HG03280 (cell line): ENCODE results near the gene FUZ.
A peak's percentile ranks its signal among the peaks of the same experiment; 100 is the strongest.

ENCODE experiments used
- ATAC-seq: cut with Tn5 transposase; IDR thresholded peaks from one replicate; pipeline ENCODE4 v1.9.1; 2021; ENCODE audit warnings: mild to moderate bottlenecking, moderate library complexity; ENCODE audit not compliant: unreplicated experiment

Gene FUZ, protein sequence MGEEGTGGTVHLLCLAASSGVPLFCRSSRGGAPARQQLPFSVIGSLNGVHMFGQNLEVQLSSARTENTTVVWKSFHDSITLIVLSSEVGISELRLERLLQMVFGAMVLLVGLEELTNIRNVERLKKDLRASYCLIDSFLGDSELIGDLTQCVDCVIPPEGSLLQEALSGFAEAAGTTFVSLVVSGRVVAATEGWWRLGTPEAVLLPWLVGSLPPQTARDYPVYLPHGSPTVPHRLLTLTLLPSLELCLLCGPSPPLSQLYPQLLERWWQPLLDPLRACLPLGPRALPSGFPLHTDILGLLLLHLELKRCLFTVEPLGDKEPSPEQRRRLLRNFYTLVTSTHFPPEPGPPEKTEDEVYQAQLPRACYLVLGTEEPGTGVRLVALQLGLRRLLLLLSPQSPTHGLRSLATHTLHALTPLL

DNA sequence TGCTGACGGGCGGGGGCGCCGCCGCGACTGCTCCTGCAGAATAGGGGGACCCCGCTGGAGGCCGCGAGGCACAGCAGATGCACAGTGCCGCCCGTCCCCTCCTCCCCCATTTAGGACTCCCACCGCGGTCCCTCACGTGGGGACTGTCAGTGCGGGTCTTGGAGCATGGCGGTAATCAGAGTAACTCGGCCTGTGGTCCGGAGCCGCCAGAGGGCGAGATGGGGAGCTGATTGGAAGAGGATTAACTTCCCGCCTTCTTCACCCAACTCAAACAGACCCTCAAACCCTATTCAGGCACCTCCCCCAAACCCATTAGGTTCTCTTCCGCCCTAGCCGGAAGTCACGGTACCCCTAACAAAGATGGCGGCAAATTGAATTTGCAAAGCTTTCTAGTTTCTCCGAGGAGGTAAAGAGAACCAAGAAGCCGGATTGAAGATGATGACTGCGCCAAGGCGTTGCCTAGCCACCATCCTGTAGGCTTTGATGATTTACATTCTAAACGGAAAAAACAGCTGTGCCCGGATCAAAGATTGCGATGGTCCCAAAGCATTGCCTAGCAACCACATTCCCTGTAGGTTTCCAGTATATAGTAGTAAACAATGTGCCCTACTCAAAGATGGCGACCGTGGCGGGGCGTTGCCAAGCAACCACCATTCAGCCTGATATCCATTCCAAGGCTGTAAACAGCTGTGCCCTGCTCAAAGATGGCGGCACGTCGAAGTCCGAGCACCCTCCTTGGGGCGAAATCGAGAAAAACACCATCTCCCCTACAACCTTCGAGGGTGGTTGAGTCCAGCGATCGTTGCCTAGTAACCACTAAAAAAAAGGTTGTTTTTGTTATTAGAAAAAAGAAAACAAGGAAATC, at the start of gene FUZ:
Gene FUZ, minus strand, starts transcription at position 296 of the 865 bp plus-strand sequence. Its CDS starts 186 bp downstream, at position 110.
- ATAC-seq, result peak; percentile 47

DNA sequence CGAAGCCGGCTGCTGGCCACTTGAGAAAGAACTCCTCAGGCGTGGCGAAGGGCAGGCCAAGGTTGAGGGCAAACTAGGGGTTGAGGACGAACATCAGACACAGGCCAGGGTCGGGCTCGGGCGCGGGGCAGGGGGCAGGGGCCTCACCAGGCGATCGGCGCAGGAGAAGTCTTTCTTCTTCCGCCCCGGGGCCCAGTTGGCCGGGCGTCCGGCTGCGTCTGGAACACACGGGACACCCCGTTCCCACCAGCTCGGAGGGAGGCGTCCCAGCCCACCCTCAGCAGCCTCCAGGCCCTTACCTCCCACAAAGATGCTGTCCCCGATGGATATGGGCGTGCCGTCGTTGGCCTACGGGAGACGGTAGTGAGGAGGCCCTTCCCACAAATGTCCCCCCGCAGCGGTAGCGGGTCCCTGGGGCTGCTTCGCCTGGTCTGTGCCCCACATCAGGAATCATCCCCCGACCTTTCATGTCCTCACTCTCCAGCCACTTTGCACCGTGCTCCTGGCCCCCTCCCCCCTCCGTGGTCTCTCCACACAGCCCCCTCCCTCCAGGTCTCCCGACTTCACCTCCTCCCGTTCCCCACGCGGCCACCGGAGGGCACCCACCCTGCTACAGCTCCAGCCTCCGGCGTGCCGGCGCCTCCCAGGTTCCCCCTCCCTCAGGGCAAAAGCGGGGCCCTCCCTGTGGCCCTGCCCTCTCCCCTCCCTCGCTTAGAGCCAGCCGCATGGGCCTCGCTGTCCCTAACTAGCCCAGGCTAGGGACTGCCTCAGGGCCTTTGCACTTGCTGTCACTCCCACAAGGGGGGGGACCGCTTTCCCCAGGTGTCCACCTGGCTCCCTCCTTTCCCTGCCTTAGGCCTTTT, 49.5 kb upstream of the FUZ start:
- ATAC-seq, result no peak

DNA sequence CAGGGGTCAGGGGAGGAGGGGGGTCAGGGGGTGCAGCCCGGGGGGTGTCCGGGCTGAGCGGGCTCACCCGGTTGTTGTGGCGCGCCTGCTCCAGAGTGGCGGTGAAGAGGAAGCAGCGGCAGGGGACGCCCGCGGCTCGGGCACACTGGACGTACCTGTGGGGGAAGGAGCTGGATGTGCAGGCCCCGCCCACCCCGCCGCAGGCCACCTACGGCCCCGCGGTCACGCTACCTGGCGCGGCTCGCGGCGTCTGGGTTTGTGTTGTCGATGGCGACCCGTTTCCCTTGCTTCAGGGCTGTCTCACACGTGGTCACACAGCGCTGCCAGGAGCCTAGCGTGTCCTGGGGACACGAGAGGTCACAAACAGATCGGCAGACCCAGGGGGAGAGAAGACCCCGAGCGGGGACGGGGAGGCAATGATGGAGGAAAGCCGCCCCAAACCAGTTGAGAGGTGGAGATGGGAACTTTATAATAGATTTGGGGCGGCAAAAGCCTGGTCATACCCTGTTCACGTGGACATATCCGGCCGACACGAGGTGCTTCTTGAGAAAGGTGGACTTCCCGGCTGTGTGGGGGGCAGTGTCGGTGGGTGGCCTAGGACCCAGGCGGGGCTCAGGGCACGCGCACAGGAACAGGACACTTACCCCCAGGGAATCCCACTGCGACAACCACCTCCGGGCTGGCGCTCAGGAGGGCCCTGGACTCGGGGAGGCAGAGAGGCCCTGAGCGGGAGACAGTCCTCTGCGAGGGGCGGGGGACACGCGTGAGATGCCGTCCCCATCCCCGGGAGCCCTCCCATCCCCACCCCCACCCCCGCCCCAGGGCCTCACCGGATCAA, 48.7 kb upstream of the FUZ start:
- no peak for ATAC-seq

DNA sequence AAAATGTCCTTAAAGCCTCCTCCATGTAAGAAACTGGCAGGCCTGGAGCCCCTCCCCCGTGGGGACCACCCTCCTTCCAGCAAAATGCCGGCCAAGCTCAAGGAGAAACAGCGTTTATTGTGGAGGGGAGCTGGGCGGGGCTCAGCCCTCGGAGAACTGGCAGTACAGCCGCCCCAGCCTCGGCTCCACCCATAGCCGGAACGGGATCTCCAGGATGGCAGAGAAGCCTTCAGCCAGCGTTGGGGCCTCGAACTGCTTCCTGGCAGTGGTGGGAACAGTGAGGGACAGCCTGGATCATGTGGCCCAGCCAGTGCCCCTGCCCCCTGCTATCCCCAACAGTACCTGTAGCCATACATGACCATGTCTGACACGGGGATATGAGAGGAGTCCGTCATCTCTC, 48.0 kb upstream of the FUZ start:
- no peak for ATAC-seq

DNA sequence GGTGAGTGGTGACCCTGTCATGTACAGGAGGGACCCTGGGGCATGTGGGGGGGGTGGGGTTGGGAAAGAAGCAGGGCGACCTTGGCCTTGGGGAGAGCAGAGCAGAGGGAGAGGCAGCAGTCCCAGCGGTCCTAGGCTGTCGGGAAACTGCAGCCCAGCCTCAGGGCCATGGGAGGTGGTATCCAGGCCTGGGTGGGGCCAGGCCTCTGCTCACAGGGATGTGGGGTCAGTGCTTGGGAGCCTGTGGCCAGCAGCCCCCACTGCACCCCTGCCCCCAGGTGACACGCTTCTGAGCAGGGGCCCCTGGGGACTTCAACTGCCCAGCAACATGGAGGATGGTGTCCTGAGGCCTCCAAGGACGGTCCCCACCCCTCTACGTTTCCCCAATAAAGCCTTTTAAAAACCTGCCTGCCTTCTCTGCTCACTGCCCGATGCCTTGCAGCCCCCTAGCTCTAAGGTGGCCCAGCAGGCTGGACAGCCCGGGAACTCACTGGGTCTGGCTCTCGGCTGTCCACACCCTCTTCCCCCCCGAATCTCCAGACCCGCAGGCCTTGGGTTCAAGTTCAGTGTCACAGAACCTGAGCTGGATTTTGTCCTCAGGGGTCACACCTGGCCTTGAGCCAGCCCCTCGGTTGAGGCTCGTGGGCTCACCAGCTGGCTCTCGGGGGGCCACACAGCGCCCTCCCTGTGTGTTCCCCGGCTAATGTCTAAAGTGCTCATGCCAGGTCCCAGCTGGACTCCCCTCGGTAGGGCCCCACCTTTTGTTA, 47.4 kb upstream of the FUZ start:
- ATAC-seq, result no peak

DNA sequence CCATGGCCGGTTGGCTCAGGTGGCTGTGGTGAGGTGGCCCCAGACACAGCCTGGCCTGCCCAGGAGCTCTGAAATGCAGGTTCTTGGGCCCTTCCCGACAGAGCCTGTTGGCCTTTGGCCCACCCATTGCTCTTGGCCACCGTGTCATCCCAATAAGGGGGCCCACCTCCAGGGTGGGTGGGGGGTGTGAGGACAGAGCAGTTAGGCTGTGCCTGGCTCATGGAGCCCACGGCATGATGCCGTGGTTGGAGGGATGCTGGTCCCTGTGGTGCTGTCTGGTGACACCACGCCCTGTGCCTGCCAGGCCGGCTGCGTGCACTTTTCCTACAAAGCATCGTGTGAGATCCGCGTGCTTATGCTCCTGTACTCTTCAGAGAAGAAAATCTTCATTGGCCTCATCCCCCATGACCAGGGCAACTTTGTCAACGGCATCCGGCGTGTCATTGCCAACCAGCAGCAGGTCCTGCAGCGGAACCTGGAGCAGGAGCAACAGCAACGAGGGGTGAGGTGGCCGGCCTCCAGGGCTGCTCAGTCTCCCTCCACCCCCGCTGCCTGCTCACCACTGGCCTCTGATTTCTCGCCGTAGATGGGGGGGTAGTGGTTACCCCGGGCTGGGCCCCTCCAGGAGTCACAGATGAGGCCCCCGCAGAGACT, 46.7 kb upstream of the FUZ start:
- no peak for ATAC-seq

DNA sequence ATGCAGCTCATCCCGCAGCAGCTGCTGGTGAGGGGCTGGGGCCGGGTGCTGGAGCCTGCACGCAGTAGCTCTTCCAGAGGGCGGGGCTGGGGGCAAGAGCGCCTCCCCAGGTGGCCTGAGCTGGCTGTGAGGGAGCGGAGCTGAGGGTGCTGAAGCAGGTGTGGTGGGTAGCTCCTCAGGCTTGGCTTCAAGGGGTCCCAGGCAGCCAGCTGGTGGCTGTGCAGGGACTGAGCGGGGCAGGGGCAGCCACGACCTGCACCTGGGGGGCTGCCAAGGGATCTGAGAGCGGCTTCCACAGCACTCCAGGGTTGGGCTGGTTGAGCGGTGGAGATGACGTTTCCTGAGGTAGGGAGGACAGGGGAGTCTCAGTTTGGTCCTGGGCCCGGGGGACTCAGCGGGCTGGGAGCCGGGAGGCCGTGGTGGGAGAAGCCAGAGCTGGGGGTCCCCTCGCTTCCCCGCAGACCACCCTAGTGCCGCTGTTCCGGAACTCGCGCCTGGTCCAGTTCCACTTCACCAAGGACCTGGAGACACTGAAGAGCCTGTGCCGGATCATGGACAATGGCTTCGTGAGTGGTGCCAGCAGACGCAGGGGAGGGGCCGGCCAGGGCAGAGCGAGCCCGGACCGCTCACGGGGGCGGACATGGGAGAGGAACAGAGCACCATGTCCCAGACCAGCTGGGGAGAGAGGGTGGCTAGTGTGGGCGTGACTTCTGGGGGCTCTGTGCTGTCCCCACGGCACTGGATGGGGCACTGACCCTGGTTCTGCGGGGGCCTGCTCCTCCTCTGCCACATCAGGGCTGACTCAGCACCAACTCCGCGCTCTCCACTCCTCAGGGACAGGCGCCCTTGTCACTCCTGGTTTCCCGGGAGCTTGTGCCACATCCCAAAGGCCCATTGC, 45.2 kb upstream of the FUZ start:
- no peak for ATAC-seq

DNA sequence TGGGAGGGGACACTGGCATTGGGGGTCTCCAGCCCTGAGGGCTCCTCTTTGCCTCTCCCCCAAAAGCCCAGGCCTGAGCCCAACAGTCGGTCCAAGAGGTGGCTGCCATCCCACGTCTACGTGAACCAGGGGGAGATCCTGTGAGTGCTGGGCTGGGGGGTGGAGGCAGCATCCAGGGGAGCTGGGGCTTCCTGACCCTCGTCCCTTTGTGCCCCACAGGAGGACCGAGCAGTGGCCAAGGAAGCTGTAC, 44.7 kb upstream of the FUZ start:
- no peak for ATAC-seq

DNA sequence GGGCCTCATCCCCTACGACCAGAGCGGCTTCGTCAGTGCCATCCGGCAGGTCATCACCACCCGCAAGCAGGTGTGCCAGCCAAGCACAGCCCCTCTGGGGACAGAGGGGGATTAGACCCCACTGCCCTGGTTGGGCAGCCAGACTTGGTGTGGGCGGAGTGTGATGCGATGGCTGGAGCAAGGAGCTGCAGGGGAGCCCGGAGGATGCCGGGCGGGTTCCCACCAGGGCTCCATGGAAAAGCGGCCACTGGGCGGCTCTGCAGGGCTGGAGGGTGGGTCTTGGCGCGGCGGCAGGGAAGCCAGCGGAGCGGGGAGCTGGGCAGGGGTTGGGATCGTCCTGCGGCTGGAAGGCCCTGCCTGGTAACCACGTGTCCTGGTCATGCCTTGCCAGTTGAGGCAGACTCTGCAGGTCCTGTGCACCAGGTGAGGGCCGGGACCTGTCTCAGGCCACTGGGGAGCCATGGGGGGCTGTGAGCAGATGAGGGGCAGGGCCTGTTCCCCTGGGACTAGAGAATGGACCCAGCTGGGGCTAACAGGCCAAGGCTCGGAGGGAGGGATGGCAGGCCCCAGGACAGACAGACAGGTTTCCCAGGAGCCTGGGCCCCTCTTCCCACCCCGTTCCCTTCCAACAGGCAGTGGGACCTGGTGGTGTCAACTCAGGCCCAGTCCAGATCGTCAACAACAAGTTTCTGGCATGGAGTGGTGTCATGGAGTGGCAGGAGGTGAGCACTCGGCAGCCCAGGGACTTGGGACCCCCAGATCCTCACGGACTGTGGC, 44.2 kb upstream of the FUZ start:
- no peak for ATAC-seq

DNA sequence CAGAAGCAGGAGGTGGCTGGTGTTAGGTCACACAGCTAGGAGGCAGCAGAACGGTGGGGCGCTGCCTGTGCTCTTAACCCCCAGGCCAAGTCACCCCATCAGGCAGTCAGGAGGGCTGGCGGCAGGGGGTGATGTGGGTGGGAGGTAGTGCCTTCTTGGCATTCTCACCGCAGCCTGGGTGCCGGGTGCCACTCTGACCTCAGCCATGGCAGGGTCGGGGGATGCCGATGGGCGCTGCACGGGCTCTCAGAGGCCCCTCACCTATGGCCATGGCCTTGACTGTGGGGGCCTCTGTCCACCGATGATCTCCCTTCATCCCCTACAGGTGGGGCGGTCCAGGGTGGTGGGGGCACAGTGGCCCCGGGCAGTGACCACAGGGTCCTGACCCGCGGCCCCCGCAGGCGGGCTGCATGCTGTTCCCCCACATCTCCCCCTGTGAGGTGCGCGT, 43.5 kb upstream of the FUZ start:
- no peak for ATAC-seq

DNA sequence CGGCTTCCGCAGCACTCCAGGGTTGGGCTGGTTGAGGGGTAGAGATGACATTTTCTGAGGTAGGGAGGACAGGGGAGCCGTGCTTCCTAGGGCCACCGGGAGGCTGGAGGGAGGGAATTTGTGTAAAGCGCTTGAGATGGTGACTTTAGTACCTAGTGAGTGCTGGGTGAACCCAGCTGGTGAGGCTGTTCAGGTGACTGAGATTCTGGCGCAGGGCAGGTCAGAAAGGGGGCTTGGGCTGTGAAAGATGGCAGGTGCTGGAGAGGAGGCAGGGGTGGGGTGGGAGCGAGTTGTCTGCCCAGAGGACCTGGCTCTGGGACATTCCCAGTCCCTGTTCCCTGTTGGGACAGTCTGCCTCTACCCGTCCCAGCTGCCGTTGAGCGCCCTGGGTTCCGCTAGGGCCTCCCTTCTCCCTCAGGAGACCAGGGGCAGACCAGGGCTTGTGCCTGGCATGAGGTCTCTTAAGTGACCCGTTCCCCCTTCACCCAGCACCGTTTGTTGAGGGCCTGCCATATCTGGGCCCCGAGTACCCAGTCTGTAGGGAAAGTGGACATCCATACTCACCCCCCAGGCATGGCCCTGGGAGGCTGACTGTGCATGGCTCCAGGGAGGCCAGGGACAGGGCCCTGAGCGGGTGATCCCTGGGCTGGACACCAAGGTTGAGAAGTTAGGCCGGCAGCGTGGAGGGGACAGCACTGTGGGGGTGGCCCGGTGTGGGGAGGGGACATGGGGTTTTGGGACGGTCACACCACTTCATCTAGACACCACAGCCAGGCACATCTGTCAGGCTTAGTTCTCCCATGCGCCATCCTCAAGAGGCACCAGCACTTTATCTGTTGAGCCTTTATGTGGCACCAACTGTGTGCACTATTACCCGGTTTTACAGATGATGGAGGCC, 42.8 kb upstream of the FUZ start:
- ATAC-seq, result no peak

DNA sequence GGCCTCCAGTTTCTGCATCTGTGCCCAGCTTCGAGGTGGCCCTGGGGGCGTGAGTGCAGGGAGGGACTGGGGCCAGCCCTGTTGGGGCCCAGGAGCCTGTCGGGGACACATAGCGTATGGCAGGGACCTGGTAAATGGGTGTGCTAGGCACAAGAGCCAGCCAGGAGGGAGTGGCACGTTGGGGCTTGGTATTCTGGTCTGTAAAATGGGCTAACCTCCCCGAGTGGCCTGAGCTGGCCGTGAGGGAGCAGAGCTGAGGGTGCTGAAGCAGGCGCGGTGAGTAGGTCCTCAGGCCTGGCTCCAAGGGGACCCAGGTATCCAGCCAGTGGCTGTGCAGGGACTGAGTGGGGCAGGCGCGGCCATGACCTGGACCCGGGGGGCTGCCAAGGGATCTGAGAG, 42.2 kb upstream of the FUZ start:
- no peak for ATAC-seq

DNA sequence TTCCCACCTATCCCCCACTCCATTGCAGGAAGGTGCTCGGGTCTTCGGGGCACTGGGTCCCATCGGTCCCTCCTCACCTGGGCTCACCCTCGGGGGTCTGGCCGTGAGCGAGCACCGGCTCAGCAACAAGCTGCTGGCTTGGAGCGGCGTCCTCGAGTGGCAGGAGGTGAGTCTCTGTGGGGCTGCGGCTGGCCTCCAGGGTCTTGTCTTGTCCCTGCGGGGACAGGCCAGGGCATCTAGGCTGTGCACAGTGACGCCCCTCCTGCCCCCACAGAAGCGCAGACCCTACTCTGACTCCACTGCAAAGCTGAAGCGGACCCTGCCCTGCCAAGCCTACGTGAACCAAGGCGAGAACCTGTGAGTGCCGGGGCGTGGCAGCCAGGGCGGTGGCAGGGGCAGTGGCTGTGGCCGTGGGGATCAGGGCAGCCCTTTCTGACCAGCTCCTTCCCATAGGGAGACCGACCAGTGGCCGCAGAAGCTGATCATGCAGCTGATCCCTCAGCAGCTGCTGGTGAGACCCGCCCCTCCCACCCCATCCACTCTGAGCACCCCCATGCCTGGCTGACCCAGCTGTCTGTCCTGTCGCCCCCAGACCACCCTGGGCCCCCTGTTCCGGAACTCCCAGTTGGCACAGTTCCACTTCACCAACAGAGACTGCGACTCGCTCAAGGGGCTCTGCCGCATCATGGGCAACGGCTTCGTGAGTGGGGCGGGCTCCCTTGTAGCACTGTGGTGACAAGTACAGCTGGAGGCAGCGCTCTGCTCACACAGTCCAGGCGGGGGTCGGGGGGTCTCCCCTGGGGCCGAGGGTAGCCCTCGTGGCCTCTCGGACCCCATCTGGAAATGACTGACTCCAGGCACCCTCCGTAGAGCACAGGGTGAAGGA, 41.5 kb upstream of the FUZ start:
- ATAC-seq, result no peak

DNA sequence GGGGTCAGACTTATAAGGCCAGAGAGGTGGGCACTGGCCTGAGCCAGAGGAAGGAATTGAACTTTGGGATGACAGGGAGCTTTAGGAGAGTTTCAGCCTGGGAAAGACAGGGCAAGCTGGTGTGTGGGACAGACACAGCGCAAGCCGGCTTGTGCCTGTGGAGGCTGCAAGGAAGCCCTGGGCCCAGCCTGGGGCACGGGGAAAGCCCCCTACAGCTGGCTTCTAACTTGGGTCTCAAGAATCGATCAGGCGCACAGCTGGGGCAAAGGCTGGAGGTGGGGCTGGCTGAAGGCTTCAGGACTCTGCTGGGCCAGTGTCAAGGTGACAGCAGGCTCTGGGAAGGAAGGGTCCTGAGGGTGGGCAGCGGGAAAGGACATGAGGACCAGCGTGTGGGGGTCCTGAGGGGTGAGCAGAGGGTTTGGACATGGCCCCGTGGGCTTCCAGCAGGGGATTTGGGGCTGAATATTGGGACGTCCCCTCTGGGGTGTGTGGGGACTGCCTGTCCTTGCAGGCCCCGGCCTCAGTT, 40.8 kb upstream of the FUZ start:
- ATAC-seq, result no peak

DNA sequence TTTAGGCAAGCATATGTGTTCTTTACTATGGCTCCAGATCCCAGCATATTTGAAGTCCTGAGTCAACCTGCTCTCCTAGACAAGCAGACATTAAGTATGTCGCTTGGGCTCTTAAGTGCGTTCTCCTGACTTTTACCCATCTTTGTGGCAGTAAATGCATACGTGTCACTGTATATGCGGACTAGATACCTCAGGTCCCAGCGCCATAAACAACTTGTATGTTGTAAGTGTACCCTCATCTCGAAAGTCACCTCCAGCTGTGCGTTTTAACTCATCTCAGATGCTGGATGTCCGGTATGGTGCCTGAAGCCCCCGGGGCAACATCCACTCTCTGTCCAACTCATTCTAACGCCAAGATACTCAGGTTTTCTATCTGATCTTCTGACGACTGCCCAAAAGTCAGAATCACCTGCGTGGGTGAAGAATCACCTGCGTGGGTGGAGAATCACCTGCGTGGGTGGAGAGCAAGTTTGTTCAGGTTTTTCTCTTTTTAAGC, 39.6 kb upstream of the FUZ start:
- ATAC-seq, result no peak
